AG04450 (cell line): Measurements from ENCODE around the gene NRDC. TPM values are rescaled to one million over a fixed set of nuclear protein-coding genes. Genes with fewer than 3 reads are reported as not detected.

Source experiments
- CTCF ChIA-PET: fragments of 300-600, 350-600 bp; formaldehyde crosslinking; extraction: SDS; loops from one replicate; lab custom pipeline; 2022; ENCODE audit warnings: antibody characterized with exemption, inconsistent platforms; lab: Charles Lee
- POLR2A ChIA-PET: fragments of 350-600 bp; formaldehyde crosslinking; extraction: SDS; loops from one replicate; lab custom pipeline; 2021; ENCODE audit warnings: antibody characterized with exemption, inconsistent platforms; lab: Yijun Ruan, JAX
- DNase-seq: peaks from one replicate; pipeline ENCODE4 v3.0.0-alpha.2; 2011; ENCODE audit warnings: low read depth, low spot score
- H3K27ac ChIP-seq: one replicate; pipeline ENCODE4 v1.5.1; 2012; ENCODE audit warnings: low read depth, low read length, control low read depth
- H3K27me3 ChIP-seq: one replicate; pipeline ENCODE4 v1.6.0; 2012; ENCODE audit warnings: low read length; ENCODE audit not compliant: control insufficient read depth, insufficient read depth
- H3K4me3 ChIP-seq: 2 replicates; pipeline ENCODE4 v1.5.1; 2011; ENCODE audit warnings: mild to moderate bottlenecking, low read depth, low read length, control low read depth
- H3K9me3 ChIP-seq: 2 replicates; pipeline ENCODE4 v1.5.1; 2012; ENCODE audit warnings: low read length; ENCODE audit not compliant: control insufficient read depth, insufficient read depth
- CTCF ChIP-seq: IDR thresholded peaks from 2 replicates; pipeline ENCODE4 v1.5.1; 2011; ENCODE audit warnings: low read depth, low read length, control low read depth, inconsistent platforms
- polyA plus RNA-seq: library from polyadenylated mRNA; depleted of rRNA; stranded (reverse); fragments of >200 nt; gene quantifications from 2 replicates; pipeline ENCODE4 v1.2.3, GENCODE V29; 2011

Gene NRDC
- polyA plus RNA-seq, 1 experiment = 172 TPM

GRCh38 chr1:51850420-51851223, 27.9 kb downstream of the NRDC start:
- POLR2A ChIA-PET = no interaction called here

GRCh38 chr1:51847294-51847920, 31.1 kb downstream of the NRDC start:
- peaks cover 9% of the 10 kb centered on the region; the same call in 1 of the 2 replicates for H3K9me3 ChIP-seq
- DNase-seq = no peak
- POLR2A ChIA-PET = interaction anchor here (0.5 kb wide), 1 partner anchor 200 kb away, joined by 3 read pairs; no protein-coding TSS in a partner anchor
- no peaks in the 10 kb centered on the region for H3K27me3 ChIP-seq
- no peak overlapping the region for H3K27ac ChIP-seq
- TF ChIP-seq CTCF = no peak
- CTCF ChIA-PET = no interaction called here
- no peak overlapping the region for H3K4me3 ChIP-seq

More at GRCh38 chr1:51850420-51851223, 27.9 kb downstream of the NRDC start:
- H3K27me3 ChIP-seq = no peaks in the 10 kb centered on the region
- H3K27ac ChIP-seq = no peak overlapping the region
- no peak for TF ChIP-seq CTCF
- peaks cover 9% of the 10 kb centered on the region; the same call in 1 of the 2 replicates for H3K9me3 ChIP-seq
- no peak for DNase-seq
- CTCF ChIA-PET = no interaction called here
- no peak overlapping the region for H3K4me3 ChIP-seq

GRCh38 chr1:51843948-51844347, 34.6 kb downstream of the NRDC start:
- TF ChIP-seq CTCF = no peak
- H3K9me3 ChIP-seq = peaks cover 9% of the 10 kb centered on the region; the same call in 1 of the 2 replicates
- no peak overlapping the region for H3K4me3 ChIP-seq
- DNase-seq = no peak
- no peaks in the 10 kb centered on the region for H3K27me3 ChIP-seq
- H3K27ac ChIP-seq = no peak overlapping the region
- ChIA-PET POLR2A (no interaction called here), CTCF (no interaction called here)

- Histone ChIP-seq H3K9me3 (peaks cover 4% of the 10 kb centered on the region; the same call in 1 of the 2 replicates), H3K27ac (no peak overlapping the region), H3K27me3 (no peaks in the 10 kb centered on the region), H3K4me3 (no peak overlapping the region)
- POLR2A ChIA-PET = no interaction called here
- CTCF ChIA-PET = interaction anchor here (0.6 kb wide), 1 partner anchor 25 kb away, joined by 3 read pairs; no protein-coding TSS in a partner anchor
- DNase-seq = no peak
- no peak for TF ChIP-seq CTCF
These were observed 36.3 kb downstream of the NRDC start for GRCh38 chr1:51842261-51842660.
